Kidney capillary endothelial cell (primary cell): ENCODE measurements around the gene MRPL2.
A peak's percentile ranks its signal among the peaks of the same experiment; 100 is the strongest.
"Not testable (repeated sequence)": the region's sequence is repeated elsewhere in the genome, so short reads cannot be mapped to it uniquely, and the experiment has no call there.

Experiments used
- DNase-seq: peaks from one replicate; pipeline ENCODE4 v3.0.0-alpha.2; 2018; ENCODE audit warnings: low spot score

MRPL2 gene

GRCh38 chr6:43082806-43083655 is 23.8 kb upstream of the MRPL2 start:
- no peak for DNase-seq

DNA sequence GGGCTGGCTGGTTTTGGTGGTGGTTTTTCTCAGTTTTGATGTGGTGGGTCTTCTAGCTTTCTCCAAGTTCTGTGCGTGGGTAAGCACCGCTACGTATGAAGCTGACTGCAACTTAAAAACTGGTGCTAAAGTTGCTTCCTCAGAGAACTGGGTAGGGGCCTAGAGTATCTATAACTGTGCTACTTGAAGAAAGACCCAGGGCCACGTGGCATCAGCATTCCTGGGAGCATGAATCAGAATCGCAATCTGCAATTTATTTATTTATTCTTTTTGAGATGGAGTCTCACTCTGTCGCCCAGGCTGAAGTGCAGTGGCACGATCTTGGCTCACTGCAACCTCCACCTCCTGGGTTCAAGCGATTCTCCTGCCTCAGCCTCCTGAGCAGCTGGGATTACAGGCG is 22.7 kb upstream of the MRPL2 start:
- not testable (repeated sequence) for DNase-seq

DNA sequence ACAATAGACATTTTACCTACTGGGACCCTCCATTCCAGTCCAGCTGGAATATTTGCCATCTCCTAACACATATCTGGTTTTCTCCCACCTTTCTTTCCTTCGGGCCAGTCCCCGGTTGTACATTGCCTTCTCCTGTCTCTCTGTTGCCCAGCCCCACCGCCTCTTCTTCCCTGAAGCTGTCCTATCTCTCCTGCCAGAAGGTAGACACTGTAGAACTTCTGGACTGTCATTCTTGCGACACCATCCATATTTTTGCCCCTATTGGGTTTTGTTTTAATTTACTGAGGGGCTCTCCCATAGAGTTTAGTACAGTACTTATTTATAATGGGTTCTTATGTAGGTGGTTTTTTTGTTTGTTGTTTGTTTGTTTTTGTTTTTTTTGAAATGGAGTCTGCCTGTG is 21.8 kb upstream of the MRPL2 start:
- DNase-seq, result no peak

- no peak for DNase-seq
Observed at GRCh38 chr6:43078691-43079090, 19.5 kb upstream of the MRPL2 start.

- DNase-seq, result no peak
Observed at GRCh38 chr6:43077981-43078511, 18.8 kb upstream of the MRPL2 start.

- no peak for DNase-seq
Observed at GRCh38 chr6:43077333-43077809, 18.1 kb upstream of the MRPL2 start.

DNA sequence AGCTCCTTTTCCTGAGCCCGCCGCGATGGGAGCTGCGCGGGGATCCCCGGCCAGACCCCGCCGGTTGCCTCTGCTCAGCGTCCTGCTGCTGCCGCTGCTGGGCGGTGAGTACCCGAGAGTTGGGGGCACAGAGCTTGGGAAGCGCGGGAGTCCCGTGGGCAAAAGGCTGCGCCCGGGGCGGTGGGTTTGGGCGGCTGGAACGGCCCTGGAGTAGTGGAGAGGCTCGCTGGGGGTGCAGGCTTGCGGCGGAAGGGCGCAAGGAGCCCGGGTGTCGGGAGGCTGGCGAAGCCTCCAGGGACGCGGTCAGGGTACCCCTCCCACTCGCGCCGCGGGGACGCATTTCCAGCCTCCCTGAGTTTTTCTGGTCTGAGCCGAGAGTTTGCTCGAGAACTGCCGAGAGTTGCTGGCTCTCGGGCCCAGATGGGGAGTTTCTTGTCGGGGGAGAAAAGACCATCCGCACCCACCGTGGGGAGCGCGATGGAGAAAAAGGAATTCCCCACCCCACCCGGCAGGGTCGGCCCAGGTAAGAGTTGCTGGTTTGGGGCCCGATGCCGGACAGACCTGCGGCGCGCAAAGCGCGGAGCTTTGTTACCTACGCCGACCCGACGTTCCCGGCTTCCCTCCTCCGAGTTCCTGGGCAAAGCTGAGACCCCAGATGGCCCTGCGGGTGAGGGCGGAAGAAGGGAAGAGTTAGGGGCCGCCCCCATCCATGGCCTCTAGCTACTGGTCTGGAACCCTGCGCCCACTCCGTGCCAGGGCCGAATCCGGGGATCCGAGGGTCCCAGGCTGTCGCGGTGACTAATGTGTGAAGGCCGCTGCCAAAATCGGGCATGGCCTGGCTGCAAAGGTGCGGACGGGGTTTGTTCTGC is 17.5 kb upstream of the MRPL2 start:
- peak; percentile 33 for DNase-seq

DNA sequence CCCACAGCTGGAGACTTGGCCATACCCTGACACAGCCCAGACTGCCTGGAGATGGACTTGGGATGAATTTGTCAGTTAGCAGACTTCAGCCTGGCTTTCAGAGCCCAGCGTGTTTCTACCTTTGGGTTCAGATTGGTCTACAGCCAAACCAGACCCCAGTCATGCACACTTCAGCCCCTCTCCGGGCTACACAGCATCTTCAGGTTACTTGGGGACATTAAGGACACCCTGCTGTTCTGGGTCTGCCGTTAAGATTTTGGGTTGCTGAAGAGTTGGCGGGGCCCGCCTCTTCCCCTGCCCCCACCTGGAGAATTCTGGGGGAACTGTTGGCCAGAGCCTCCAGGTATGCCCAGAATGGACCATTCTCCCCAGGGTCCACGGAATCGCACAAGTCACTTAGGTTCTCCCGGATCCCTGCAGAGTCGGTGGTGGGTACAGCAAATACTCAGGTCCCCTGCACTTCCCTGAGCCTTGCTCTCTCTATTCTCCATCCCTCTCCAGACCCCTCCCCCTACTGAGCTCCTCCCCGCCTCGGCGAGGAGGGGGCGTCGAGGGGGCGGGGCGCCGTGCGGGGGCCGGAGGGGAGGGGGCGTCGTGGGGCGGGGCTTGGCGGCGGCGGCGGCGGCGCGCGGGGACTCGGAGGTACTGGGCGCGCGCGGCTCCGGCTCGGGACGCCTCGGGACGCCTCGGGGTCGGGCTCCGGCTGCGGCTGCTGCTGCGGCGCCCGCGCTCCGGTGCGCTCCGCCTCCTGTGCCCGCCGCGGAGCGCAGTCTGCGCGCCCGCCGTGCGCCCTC is 16.6 kb upstream of the MRPL2 start, which contains the start of gene PTK7:
PTK7 (plus strand) TSS at position 645 of the 794 bp plus-strand sequence. CDS start 175 bp downstream, outside the sequence.
- DNase-seq, result no peak

DNA sequence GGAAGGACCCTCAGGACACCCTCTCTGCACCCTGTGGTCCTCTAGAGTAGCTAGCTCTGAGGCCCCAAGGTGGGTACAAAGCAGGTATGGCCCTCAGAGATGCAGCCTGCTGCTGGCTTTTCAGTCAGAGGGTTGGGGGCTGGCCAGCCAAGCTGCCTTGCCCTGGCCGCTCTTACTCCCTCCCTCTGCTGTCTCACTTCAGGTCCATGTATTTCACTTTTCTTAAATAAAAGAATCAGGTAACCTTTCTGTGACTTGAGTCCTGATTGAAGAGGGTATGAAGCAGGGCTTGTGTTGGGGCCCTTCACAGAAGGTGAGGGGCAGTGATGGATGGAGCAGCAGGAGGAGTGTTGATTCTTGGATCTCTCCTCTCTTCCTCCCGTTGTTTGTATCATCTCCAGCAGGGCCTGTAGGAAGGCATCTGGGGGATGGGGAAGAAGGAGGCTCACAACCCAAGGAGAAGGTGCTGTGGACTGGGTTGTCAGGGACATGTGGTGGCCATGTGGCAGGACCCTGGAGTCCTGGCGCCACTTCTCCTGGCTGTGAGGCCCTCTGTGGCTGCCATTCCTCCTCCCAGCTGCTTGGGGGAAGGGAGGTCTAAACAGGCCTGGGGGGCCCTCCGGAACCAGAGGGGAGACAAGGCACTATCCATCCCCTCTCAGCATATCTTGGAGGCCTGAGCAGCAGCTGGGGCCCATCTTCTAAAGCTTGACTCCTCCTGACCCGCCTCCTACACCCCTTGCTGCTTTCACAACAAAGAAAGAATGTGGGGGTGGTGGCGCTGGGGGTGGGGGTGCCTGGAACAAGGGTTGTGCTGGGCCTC is 15.8 kb upstream of the MRPL2 start:
- no peak for DNase-seq

DNA sequence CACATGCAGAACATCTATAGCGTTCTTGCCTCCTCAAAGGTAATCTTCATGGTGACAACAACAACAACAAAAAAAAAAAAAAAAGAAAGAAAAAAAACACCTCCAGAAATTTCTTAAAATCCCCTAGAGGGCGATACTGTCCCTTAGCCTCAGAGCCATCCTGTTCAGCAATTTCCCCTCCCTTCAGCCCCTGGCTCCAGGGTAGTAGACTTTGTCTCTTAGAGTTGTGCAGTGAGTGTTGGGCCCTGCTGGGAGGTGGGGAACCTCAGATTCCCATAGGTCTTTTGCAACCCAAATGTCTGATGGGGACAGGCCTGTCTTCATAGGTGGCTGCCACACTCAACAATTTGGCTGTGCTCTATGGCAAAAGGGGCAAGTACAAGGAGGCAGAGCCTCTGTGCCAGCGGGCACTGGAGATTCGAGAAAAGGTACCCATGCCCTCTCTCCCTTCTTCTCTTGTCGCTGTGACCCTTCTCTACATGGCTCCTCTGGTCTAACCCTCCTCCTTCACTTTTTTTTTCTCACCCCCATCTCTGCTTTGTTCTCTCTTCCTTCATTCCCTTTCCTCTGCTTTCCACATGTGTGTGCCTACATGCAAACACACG is 10.9 kb upstream of the MRPL2 start:
- peak; percentile 38 for DNase-seq

DNA sequence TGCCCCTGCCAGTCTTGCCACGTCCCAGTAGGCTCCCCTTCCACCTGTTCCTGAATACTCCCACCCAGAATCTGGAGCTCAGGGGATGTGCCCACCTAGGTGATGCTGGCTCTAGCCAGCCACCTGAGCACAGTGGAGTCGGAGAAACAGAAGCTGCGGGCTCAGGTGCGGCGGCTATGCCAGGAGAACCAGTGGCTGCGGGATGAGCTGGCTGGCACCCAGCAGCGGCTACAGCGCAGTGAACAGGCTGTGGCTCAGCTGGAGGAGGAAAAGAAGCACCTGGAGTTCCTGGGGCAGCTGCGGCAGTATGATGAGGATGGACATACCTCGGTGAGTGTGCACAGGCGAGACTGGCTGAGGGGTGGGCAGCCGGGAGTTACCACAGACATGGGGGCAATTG is 3.6 kb upstream of the MRPL2 start:
- DNase-seq, result no peak

DNA sequence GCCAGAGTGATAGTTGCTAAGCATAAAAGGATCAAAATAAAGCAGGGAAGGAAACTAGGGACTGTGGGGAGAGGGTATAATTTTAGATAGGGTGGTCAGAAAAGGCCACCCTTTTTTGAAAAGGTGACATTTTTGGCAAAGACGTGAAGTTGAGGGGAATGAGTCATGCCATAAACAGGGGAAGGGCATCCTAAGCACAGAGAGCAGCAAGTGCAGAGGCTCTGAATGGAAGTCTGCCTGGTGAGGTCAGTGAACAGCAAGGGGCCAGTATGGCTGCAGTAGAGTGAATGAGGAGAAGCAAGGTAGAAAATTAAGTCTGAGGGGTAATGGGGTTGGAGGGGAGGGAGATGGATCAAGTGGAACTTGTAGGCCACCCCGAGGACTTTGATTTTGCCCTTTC is 2.6 kb upstream of the MRPL2 start:
- no peak for DNase-seq

DNA sequence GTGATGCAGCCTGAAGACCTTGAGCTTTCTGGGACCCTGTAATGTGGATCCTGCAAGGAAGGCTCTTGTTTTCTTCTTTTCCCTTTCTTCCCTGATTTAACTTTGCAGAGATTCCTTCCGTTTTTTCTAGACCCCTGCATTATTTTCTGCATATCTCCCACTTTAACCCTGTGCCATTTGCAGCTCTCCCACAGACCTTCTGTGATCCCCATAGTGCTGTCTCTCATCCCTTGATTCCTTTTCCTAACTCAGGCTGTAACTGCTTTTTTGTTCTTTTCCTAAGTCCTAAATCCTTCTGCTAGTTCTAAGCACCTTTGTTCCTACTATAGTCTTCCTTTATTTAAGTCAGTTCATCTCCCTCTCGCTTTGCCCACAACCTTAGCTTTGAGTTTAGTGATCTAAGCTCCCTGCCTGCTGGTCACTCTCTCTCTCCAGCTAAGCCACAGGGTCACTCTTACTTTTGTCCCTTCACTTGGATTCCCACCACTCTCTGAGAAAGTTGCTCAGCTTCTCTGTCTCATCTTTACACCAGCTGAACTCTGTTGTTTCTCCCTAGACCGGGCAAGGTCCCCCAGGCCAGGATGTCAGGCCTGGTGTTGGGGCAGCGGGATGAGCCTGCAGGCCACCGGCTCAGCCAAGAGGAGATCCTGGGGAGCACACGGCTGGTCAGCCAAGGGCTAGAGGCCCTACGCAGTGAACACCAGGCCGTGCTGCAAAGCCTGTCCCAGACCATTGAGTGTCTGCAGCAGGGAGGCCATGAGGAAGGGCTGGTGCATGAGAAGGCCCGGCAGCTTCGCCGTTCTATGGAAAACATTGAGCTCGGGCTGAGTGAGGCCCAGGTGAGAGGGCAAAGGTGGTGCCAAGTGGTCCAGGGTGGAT is 1.8 kb upstream of the MRPL2 start:
- DNase-seq, result no peak

DNA sequence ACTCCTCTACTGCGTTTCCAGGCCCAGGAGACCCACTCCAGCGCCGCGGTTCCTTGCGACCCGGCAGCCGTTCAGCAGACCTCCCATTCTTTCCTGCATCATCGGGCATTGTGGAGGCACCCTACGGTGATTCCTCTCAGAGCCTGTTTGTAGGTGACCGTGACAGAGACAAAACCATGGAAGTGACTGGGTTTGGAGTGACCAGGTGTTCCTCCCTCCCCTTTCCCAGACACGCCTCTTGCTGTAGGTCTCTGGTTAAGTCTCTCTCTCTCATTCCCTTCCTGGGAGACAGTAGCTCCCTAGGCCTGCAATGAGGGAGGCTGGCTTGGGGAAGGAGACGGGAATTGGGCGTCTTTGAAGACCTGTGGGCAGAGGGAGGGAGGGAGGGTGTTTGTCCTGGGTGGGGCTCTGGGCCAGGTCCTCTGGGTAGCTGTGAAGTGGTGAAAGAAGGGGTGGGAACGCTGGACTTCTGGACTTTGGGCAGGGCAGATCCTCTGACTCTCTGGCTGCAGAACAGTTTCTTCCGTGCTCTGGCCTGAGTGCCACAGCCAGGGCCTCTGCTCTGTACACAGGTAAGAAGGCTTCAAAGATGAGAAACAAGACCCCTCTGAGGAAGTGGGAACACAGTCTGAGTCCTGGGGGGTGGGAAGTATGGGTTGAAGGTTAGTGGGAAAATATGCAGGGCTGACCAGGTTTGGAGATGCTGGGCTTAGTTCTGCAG is 960 bp upstream of the MRPL2 start:
- DNase-seq, result no peak

DNA sequence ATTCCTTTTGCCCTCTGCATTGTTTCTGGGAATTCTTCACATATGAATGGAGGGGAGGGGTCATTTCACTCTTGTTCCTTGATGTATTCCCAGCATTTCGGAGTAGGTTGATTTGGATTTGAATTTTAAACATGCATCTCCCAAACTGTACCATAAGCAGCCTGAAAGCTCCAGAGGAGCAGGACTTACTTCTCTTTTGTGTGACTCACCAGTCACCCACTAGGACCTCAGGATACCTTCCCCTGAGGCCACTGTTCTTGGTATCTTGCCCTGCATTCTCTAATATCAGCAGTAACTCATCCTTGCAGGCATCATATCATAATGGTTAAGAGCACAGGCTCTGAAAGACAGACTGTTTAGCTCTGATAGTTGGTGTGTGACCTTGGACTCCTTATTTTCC is 703 bp downstream of the MRPL2 start:
- DNase-seq, result no peak

DNA sequence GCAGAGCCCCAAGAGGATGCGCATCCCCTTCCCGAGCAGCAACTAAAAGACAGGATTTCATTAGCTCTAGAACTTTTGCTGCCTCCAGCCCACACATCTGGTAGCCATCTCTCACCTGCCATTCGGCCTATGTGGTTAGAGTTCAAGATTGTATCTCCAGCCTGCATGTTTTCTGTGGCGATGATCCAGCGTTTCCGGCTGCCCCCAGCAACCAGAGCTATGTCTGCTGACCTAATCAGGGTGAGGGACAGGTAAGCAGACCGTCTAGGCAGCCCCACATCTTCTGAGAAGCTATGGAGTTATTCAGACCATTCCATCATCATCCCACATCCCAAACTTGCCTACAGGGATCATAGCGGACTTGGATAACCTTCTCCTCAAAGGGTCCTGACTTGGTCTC is 3.3 kb downstream of the MRPL2 start:
- no peak for DNase-seq

DNA sequence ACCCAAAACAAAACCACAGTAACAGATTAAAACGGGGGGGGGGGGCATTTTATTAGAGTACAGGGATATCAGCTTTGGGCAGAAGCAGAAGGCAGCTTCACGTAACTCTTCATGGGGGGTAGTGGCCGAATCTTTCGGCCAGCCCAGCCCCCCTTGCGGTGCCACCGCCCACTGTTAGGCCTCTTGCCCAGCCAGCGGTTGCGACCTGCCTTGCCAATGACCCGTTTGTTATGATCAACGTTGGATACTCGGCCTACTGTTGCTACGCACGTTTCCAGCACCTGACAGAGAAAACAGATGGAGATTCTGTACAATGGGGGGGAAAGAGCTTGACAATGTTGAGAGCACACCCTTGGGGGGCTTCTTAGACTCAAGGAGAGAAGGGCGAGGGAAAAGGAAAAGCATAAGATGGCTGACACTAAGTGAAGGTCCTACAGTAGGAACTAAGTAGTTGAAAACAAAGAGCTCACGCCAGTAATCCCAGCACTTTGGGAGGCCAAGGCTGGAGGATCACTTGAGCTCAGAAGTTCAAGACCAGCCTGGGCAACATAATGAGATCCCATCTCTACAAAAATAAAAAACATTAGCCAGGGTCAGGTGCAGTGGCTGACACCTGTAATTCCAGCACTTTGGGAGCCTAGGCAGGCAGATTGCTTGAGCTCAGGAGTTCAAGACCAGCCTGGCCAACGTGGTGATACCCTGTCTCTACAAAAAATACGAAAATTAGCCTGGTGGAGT is 4.9 kb downstream of the MRPL2 start:
- DNase-seq, result no peak

DNA sequence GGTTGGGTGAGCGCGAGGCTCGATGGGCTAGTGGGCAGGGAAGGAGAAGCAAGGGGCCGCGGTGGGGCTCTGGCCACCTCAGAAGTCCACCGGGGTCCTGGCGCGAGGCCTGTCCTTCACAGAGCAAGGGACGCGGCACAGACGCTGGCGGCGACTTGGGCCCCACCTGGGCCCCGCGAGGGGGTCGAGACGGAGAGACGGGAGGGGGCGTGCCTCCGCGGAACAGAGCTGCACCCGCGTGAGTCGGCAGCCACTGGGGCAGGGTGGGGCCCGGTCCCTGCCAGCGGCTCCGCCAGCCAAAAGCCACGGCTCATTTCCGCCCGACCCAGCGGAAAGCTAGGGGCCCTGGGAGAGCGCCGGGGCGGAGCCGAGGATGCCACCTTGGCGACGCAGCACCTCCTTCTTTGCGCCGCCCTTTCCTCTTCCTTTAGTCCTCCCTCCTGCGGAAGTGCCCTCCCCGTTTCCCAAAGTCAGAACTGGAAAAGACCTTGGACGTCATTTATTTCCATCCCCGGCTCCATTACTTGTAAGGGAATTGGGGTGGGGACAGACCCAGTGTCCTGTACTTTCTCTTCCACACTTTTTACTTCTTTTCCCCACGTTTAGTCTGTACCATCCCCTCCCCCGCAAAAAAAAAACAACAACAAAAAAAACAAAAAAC is 5.6 kb downstream of the MRPL2 start, which contains the start of gene CUL7:
CUL7 (minus strand) TSS at position 307 of the 661 bp plus-strand sequence. CDS start 1,063 bp downstream, outside the sequence.
- peak; percentile 92 for DNase-seq
